DOHH2 (cell line): ENCODE data around the gene EMSY.

Source experiments
- CTCF ChIP-seq: fragments of 200-600 bp; sonication (generic); IDR thresholded peaks from one replicate; pipeline ENCODE4 v1.5.1; 2014; ENCODE audit warnings: antibody characterized with exemption, mild to moderate bottlenecking, low read depth, low read length; ENCODE audit not compliant: poor library complexity, severe bottlenecking
- EZH2phosphoT487 ChIP-seq: fragments of 200-600 bp; sonication (generic); IDR thresholded peaks from 2 replicates; pipeline ENCODE4 v1.6.1; 2017; ENCODE audit warnings: borderline replicate concordance, mild to moderate bottlenecking, antibody characterized with exemption, low read length, moderate library complexity, mixed read lengths

DNA sequence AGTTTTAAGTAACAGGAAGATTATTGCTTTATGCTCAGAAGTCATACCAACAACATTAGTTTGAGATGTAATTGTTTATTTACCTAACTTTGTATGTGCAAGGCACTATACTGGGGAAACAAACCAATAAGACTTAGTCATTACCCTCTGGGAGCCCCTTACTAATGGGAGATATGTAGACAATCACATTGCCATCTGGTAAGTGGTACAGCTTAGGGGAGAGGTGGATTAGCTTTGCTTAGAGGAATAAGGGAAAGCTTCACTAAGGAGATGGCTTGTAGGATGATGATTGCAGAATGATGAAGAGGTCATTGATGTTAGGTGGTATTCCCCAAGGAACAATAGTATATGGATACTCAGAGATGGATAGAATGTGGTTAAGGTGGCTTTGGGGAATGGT is 17.5 kb downstream of the EMSY start:
- no peak for TF ChIP-seq CTCF
- TF ChIP-seq EZH2phosphoT487 = no peak
